Midbrain (tissue), 1 donor: ENCODE measurements around the gene SPOCK2.

Source experiments
- DNase-seq: peaks from one replicate; lab custom pipeline; 2025; lab: John Stamatoyannopoulos, UW

SPOCK2 gene

GRCh38 chr10:72010234-72010973, 77.9 kb downstream of the SPOCK2 start:
- no peak for DNase-seq

DNA sequence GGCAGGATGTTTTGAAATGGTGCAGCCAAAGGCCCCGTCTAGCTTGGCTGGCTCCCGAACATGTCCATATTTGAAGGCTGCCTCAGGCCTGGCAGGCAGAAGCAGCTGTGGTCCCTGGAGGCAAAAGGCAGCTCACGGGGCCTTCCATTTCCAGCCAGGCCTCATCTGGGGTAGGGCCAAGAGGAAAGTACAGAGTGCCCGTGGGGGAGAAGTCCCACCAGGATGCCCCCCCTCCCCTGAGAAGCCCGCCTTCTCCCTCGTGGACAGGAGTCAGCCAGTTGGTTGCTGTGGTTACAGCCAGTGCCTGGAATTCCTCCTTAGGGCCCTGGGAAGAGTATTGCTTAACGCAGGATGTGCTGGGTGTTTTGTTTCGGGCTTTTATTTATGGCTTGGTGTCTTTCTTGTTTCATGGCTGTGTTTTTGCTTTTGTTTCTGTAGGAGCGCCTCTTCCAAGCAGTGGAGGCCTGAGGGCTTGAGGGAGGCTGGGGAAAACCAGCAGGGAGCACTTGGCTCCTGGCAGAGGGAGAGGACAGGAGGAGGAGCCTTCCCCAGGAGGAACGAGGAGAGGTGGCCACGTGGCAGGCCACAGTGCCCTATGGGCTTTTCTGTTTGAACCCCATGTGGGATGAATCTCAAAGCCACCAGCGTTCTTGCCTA, 78.8 kb downstream of the SPOCK2 start:
- peak; percentile 78 for DNase-seq

DNA sequence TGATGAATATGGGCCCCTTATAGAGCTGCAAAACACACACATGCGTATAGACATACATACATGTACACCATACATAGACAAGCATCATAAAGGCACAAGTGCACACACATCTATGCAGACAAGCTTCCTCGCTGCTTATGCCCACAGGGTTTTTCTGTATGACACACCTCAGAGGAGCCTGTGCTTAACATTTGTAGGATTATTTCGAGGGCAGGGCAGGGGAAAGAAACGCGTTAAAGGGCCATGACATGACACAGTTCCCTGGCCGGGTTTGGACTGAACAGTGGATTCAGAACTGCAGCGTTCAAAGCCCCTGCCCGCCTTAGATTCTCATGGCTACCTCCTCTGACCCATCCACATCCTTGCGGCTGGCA, 79.3 kb downstream of the SPOCK2 start:
- no peak for DNase-seq
